HuH-7.5 (cell line): ENCODE data around the gene MEGF9.

ENCODE experiments used
- DNase-seq: peaks from one replicate; pipeline ENCODE4 v3.0.0; 2011; ENCODE audit warnings: low spot score

MEGF9 gene

DNA sequence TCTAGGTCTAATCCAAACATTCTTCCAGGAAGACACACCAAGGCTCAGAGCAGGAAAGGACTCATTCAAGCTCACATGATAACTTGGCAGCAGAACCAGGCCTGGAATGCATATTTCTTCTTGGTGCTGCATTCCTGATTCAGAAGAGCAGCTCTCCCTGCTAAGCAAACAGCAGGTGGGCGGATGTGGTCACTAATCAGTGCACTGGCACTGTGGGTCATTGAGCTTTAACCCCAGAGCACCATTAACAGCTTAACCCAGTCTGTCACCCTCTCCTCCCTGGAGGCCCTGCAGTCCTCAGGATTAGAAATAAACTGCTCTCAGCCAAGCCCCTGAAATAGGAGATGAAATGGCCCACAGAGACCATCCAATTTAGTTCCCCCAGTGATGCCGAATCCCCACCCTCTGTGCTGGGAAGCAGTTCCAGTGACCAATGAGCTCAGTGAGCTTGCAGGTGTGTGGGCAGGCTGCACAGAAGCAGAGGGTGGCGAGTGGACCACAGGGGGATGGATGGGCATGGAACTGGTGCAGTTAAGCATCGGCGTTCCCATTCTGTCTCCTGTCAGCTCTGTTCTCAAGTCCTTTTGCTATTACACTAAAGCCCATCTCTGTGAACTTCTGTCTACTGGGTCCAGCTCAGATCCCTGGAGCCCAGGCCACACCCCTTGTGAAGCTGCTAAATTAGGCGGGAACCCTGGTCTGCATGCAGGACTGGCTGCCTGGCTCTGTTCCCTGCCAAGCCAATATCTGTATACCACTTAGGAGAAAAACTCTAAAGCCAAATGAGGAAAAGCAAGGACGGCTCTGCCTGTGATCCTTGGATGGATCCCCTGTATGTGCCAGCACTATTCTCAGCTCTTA is 16.6 kb upstream of the MEGF9 start:
- peak; percentile 69 for DNase-seq

DNA sequence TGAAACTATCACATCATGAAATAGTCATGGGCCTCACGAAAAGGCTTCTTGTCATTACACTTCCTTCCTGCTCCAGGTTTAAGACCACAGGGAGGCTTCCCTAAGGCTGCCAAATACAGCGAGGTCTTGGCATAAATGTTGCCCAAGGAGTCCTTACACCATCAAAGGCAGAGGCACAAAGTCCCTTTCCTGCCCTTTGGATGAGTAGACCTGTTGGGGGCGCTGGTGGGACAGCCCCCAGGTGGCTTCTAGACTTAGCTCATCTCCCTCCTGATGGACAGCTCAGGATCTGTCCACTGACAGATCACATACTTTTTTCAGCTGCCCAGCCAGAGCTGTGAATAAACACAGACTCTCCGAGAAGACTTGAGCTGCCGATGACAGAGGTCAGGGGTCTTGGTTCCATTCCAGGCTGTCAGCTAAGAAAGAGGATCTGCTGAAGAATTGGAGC is 15.5 kb upstream of the MEGF9 start:
- DNase-seq: no peak

DNA sequence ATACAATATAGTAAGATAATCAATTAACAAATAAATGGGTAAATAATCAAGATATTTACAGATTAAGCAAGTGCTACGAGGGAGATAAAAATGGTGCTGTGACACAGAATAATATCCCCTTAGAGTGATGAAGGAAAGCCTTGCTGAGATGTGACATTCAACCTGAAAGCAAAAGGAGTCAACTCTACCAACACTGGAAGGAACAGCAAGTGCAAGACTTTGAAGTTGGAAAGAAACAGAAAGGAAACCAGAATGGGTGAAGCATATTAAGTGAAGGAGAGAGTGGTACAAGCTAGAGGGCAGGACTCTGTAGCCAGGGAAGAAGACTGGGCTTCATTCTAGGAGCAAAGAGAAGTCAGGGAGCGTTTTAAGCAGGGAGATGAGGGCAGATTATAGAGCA is 12.2 kb upstream of the MEGF9 start:
- no peak for DNase-seq

DNA sequence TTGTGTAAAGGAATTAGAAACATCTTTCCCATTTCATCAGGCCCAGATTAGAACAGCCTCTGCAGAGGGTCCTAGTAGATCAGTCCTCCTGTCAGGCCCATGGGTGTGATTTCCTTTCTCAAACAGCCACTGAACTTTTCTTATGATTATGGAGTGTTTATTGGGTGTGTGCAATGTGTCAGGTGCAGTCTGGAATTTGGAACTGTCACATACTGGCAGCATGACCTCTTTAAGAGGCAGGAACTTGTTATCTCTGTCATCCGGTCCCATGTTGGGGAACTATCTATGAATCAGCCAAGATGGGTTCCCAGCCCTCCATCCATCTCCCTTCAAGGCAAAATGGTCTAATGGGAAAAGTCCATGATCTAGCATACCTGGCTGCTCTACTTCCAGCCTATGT is 11.6 kb upstream of the MEGF9 start:
- DNase-seq: no peak

DNA sequence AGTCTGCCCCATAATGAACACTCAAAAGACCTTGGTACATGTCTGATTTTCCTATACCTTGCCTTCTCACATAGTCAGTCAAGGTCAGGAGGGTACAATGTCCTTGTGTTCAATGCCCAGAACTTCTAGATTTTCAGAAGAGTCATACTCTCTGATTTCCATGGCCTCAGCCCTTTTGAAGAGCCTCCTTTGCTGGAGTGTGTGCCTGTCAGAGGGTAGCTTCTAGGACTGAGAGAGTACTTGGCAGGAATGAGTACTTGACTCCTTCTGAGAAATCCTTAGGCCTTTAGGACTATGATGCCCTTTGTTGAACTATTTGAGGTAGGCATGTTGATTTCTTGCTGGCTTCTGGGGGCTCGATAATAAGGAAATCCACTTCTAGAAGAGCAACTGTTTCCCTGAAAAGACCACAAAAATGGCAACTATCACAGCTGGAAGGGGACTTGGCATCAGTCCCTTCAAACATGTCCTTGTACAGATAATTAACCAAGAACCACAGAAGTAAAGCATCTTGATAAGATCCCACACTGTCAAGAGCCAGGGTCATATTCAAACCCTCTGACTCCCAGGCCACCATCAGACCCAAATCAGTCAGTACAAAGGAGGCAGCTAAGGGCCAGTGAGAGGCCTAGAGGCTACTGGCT is 10.6 kb upstream of the MEGF9 start:
- no peak for DNase-seq

DNA sequence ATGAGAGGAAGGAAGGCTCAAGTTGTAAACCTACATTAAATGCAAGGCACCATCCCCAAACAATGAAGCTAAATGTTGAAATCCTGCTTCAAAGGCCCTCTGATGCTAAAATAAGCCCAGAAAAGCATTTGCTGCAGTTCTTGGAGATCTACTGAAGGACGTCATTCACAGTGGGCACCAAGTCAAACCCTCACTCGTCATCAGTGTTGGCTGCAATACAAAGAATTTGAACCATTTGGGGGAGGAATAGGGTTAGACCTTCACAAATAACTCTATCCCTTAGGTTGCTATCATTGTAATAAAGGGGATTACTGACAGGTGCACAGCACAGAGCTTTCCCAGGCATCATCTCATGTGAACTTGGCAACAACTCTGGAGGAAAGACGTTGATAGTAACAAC is 9.3 kb upstream of the MEGF9 start:
- no peak for DNase-seq

DNA sequence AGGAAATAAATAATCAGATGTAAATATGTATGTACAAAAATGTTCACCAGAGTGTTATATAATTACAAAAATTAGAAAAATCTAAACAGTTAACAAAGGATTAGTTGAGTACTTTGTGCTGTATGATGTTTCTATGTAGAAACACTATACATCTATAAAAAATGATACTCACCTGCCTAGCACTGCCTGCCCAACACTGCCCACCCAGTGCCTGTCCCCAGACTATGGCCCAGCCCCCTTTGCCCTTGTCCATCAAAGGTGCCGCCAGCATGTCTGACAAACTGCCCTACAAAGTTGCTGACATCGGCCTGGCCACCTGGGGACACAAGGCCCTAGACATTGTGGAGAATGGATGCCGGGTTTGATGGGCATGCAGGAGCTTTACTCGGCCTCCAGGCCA is 6.1 kb upstream of the MEGF9 start:
- DNase-seq: no peak

DNA sequence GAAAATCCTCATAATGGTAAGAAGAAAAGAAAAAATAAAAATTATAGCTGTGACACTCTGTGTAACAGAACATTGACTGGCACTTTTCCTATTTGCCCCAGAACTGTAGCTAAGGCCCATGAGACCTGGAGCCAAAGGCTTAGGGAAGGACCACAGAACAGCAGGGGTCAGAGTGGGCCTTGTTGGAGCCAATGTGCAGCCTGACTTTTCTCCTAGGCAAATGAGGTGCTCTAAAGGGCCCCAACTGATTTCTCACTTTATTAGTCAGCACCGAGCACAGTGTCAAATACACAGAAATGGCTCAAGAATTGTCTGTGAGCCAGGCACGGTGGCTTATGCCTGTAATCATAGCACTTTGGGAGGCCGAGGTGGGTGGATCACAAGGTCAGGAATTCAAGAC is 4.0 kb upstream of the MEGF9 start:
- DNase-seq: no peak

DNA sequence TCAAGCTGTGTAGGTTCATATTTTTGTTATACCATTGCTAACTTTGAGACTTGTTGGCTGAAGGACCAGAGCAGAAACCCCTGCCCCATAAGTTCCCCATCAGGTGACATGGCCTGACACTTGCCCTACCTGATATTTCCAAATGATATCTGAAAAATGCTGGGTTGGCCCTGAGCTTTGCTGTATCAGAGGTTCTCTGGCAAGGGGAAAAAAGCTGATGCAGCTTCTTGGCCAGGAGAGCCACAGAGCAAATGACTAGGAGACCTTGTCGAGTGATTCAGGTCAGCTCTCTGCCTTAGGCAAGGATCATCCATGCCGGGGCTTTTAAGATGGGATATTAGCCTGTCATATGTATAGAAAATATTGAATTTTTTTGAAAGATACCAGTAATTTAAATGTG is 2.9 kb upstream of the MEGF9 start:
- DNase-seq: no peak

DNA sequence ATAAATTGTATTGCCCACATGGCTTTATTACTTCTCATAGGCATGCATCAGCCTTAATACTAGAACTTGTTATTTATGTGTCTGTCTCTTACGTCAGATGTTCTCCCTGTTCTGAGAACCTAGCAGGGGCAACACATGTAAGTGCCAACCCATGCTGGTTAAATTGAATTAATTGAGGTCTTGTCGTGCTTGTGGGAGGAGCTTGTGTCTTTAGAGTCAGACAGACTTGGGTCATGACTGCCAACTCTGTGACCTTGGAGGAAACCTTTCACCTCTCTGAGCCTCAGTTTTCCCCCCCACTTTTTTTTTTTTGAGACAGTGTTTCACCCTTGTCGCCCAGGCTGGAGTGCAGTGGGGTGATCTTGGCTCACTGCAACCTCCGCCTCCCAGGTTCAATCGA is 2.2 kb upstream of the MEGF9 start:
- no peak for DNase-seq

DNA sequence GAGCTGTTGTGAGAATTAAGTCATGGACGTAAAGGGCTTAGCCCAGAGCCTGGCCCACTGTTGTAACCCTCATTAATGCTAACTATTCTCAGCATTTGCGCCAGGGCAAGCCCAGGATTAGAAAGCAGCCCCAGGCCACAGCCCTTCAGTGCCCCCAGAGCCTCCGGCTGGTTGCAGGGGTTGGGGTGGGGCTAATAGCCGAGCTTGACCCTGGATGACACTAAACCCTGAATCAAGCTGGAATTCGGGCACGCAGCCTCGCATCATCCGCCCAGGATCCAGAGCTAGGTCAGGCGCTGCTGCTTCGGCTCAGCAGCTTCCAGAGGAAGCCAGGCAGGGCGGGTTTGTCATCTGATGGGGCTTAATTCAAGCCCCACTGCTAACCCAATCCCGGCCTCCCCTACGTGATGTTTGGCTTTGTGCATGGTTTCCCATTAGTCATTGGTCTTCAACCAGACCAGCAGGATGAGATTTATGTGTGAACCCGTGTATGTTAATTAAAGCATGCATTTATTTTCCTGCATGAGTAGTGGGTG is 1.2 kb upstream of the MEGF9 start:
- no peak for DNase-seq

DNA sequence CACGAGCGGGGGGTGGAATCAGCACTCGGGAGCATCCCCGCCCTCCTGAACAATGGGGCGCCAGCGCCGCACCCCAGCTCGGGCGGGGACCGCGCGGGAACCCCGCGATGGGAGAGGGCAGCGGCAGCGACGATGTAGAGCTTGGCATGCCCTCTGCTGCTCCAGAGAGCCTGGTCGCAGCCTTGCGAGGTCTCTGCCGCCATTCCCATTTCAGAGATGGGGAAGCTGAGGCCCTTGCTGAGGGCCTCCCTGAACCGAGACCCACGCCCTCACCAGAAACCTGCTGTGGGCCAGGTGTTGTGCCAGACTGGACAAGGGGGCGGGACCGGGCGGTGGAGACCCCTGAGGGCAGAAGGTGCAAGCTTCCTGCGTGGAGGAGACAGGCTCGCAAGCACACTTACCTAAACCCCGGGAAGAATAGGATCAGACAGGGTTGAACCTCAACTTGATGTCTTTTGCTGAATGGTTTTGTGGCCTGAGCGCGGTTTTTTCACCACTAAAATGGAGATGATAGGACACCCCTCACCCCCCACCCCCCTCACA is 647 bp upstream of the MEGF9 start:
- no peak for DNase-seq

DNA sequence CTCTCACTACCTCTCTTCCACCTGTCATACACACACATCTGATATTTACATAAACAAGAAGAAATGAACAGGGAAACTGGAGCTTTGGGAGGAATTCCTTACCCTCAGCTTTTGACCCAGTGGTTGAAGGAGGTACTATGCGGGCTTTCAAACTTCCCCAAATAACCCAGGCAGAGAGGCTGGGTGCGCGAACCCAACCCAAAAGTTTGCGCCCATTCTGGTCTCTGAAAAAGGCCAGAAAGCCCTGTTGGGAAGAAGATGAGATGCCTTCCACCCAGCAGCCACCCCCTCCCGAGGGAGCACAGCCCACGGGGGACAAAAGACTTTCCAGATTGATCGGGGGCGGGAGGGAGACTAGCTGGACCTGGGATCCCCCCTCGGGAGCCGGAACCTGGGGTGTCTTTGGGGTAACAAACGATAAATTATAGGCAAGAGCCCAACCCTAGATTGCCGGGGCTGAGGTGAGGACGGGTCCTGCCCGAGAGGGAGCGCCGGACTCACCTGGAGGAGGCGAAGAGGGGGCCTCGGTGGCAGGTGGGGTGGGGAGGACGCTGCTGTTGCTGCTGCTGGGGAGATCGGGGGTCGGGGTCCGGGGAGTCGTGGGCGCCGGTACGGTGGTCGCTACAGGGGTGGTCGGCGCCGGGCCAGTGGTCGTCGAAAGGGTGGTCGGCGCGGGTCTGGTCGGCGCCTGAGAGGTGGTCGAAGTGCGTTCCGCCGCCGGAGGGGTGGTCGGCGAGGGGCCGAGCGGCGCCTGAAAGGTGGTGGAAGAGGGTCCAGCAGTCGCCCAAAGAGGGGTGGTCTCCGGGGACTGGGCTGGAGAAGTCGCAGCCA is 798 bp downstream of the MEGF9 start:
- DNase-seq: peak; percentile 41

DNA sequence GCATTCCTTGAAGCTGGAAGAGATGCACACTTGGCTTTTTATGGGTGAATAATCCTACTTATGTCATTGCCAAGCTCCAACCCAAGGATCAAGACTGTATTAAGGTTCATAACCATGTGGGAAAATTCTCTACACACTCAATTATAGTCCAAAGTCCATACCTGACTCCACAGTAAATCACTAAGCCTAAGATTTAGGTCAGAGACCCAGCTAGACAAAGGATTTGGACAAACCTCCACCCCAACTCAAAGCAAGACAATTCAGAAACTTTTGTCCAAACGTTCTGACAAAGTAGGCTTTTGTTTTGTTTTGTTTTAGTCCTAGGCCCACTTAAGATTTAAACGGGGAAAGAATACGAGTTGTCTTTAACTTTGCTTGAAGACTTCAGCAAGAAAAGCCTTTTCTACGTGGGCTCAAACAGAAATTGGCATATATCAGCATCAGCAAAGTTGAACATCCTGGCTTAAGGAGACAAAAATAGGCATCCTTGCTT is 1.7 kb downstream of the MEGF9 start:
- no peak for DNase-seq

DNA sequence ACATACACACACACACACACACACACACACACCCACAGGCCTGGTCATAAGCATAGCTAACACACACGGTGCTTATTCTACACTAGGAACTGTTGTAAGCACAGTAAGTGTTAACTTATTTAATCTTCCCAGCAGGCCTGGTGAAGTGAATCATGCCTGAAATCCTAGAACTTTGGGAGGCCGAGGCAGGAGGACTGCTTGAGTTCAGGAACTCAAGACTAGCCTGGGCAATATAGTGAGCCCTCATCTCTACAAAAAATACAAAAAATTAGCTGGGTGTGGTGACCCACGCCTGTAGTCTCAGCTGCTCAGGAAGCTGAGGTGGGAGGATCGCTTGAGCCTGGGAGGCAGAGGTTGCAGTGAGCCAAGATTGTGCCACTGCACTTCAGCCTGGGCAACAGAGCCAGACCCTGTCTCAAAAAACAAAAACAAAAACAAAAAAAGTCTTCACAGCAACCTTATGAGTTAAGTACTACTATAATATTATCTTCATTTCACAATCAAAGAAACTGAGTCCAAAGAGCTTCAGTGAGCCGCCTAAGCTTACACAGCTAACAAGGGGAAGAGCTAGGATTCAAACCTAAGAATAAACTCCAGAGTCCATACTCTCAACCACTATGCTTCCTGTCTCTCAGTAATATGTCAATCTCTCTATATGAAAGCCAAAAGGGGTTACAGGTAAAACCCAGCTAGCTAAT is 2.3 kb downstream of the MEGF9 start:
- DNase-seq: no peak

DNA sequence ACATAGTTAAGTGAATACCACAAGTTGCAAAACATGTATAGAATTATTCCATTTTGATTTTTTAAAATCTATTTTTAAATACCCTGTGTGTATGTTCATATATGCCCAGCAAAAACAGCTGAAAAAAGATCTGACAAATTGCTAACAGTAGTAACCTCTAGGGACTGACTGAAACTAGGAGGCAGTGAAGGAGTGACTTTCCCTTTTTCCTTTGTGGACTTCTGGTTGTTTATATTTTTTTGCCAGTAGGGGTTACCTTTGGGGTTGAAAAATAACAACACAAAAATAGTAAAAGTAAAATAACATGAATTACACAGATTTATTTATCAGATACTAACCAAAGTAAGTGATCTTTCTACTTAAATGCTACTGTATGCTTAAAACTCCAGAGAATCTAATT is 2.9 kb downstream of the MEGF9 start:
- no peak for DNase-seq

DNA sequence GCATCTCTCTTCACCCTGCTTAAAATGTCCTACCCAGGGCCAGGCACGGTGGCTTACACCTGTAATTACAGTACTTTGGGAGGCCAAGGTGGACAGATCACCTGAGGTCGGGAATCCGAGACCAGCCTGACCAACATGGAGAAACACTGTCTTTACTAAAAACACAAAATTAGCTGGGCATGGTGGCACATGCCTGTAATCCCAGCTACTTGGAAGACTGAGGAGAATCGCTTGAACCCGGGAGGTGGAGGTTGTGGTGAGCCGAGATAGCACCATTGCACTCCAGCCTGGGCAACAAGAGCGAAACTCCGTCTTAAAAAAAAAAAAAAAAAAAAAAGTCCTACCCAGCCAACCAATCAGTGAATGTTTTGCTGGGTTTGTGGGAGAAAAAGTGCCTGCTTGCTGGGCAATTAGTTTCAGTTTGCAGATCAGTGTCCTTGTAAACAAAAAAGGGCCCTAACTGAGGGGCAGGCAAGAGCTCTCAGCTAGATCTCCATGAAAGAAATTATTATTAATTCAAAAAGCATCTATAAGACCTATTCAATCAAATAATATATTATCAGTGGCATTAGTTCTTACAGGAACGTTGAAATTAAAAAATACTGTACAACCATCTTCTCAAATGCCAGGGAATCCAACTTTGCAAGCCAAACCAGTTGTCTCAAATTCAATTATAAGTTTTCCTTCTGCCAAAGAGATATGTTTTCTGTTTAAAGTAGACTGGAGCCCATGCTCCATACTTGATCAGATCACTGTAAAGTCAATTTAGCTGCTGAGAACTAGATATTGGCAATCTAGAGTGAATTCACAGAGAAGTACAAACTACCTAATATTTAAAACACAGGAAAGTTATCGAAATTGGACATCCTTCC is 3.9 kb downstream of the MEGF9 start:
- DNase-seq: peak; percentile 42

DNA sequence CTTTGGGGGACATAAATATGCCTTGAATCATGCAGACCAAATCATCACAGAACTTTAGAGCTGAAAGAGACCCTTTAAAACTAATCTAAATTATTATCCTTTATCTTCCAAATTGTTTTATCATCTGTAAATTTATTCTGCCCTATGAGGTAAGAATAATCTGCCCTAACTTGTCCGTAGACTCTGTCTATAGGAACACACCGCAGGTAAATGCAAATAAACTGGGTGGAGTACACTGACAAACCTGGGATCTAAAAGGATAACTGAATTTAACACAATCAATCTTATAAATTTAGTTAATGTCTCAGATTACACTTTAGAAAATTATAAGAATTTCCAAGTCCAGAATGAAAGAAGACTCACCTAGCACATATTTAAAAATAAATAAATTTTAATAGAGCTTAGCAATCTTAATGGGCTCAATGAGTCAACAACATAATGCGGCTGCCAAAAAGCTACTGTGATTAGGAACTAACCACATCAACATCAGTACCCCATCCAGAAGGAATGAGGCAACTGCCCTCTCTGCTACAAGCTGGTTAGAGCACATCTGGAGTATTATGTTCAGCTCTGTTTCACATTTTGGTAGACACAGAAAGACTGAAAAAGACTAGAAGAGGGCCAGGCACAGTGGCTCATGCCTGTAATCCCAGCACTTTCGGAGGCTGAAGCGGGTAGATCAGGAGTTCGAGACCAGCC is 5.6 kb downstream of the MEGF9 start:
- DNase-seq: no peak

DNA sequence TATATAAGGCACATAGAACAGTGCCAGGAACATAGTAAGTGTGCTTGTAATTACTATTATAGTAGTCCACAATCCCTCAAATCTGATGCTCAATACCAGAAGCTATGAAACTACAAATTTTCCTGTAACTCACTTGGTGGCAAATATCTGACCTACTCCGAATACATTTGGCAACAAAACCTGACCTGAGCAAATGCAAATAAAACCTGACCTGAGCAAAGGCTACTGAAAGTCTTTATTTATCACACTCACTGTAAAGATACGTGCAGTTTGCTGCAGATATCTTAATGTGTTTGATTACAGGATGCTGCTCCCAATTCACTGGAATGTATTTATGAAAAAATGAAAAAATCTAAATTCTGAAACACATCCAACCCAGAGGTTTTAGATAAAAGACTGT is 7.1 kb downstream of the MEGF9 start:
- no peak for DNase-seq

DNA sequence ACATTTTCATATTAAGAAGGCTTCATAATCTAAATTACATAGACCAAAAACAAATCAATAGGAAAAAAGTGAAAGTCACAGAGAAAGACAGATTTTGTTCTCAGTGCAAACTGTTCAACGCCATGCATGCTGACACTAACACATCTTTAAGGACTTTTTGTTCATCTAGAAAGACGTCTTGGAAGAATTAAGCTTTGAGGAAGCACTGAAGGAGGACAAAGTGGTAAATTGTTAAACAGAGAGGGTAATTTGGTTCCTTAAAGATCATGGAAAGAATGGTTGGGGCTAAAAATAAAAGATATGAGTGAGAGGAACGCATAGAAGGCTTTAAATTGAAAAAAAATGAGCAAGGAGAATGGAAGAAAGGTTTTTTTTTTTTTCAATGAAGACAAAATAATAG is 9.1 kb downstream of the MEGF9 start:
- DNase-seq: no peak
